ENCODE results near the gene KHDRBS1.

KHDRBS1 gene

GRCh38 chr1:32072622-32073298, 59.1 kb downstream of the KHDRBS1 start, which contains the start of gene TMEM39B (continued):
- TF ChIP-seq ZNF121 (tag by site-specific recombination; IDR thresholded peaks at IDR 0.05) (no peak), ZFP69B (tag by site-specific recombination; IDR thresholded peaks at IDR 0.05) (peak; percentile 97), PBX3 (CRISPR knock-in tag; IDR thresholded peaks at IDR 0.05) (no peak), ZNF776 (tag by site-specific recombination; IDR thresholded peaks at IDR 0.05; ENCODE audit: borderline replicate concordance) (no peak), ZNF488 (tag by site-specific recombination; IDR thresholded peaks at IDR 0.05) (no peak), BCL11A (tag by site-specific recombination; IDR thresholded peaks at IDR 0.05; ENCODE audit: low read depth) (no peak), PRDM6 (tag by site-specific recombination; IDR thresholded peaks at IDR 0.05) (no peak), ZBTB11 (tag by site-specific recombination; conservative IDR thresholded peaks at IDR 0.05; ENCODE audit: low read depth) (peak; percentile 89), ZBTB48 (tag by site-specific recombination; IDR thresholded peaks at IDR 0.05) (peak; percentile 89), ZNF133 (tag by site-specific recombination; IDR thresholded peaks at IDR 0.05) (no peak), MZF1 (tag by site-specific recombination; IDR thresholded peaks at IDR 0.05; ENCODE audit: borderline replicate concordance) (0 out of 2 replicates have a peak, but pooled peaks have one; percentile 11), ZBTB17 (tag by site-specific recombination; IDR thresholded peaks at IDR 0.05) (peak; percentile 87), ZNF169 (tag by site-specific recombination; IDR thresholded peaks at IDR 0.05) (no peak), ZNF19 (tag by site-specific recombination; IDR thresholded peaks at IDR 0.05; ENCODE audit: low read depth) (no peak), SETDB1 (IDR thresholded peaks at IDR 0.05; ENCODE audit: insufficient read length, low read length) (no peak), ZNF391 (tag by site-specific recombination; IDR thresholded peaks at IDR 0.05; ENCODE audit: borderline replicate concordance, low read depth) (peak; percentile 45; the same call in 1 of the 2 replicates), HIC1 (tag by site-specific recombination; IDR thresholded peaks at IDR 0.05) (0 out of 2 replicates have a peak, but pooled peaks have one; percentile 53), REST (tag by site-specific recombination; IDR thresholded peaks at IDR 0.05) (no peak), GLIS1 (tag by site-specific recombination; IDR thresholded peaks at IDR 0.05) (peak; percentile 69; the same call in 1 of the 2 replicates), ZNF626 (tag by site-specific recombination; IDR thresholded peaks at IDR 0.05) (no peak), ZNF341 (tag by site-specific recombination; IDR thresholded peaks at IDR 0.05; ENCODE audit: low read depth) (peak; percentile 96), ZNF501 (tag by site-specific recombination; IDR thresholded peaks at IDR 0.05) (peak; percentile 91), ZNF266 (tag by site-specific recombination; IDR thresholded peaks at IDR 0.05; ENCODE audit: low read depth) (no peak), ZNF600 (tag by site-specific recombination; IDR thresholded peaks at IDR 0.05) (peak; percentile 90), TRIM28 (IDR thresholded peaks at IDR 0.05; ENCODE audit: borderline replicate concordance, low read length) (no peak; the same call in 1 of the 2 replicates), ZNF350 (tag by site-specific recombination; IDR thresholded peaks at IDR 0.05) (no peak), ZNF146 (tag by site-specific recombination; IDR thresholded peaks at IDR 0.05) (no peak)
